ENCODE results near the gene RIN1. TPM values are rescaled to one million over a fixed set of nuclear protein-coding genes. Genes with fewer than 3 reads are reported as not detected.

Gene RIN1
- total RNA-seq, 2 donors from 2014 or later = 0.99 to 11.4 TPM

GRCh38 chr11:66363187-66363601, 27.0 kb upstream of the RIN1 start:
- no peak overlapping the region for H3K4me3 ChIP-seq
- H3K27ac ChIP-seq = no peak overlapping the region
- peaks cover 15% of the 10 kb centered on the region for H3K4me1 ChIP-seq
- ATAC-seq = no peak
- intact Hi-C loops (cut with DNase I) = no loop called here
- WGBS, 2 donors = 93 to 94% methylated on average over 10 to 13 of the region's 14 CpGs
- no peaks in the 10 kb centered on the region for H3K9me3 ChIP-seq
- no peak for DNase-seq
- TF ChIP-seq POLR2A (IDR thresholded peaks at IDR 0.05) (no peak), CTCF (IDR thresholded peaks at IDR 0.05) (no peak)
- H3K27me3 ChIP-seq = no peaks in the 10 kb centered on the region
- H3K36me3 ChIP-seq (replicated peaks in 1 of 2; ENCODE audit: insufficient read depth in 1 of 2, low read depth in 2 of 2) = no peaks in the 10 kb centered on the region

GRCh38 chr11:66362481-66363147, 26.4 kb upstream of the RIN1 start:
- DNase-seq (no peak), ATAC-seq (no peak)
- intact Hi-C loops (cut with DNase I) = no loop called here
- Histone ChIP-seq H3K4me3 (no peak overlapping the region), H3K9me3 (no peaks in the 10 kb centered on the region), H3K4me1 (peaks cover 15% of the 10 kb centered on the region), H3K27ac (no peak overlapping the region), H3K36me3 (replicated peaks in 1 of 2; ENCODE audit: insufficient read depth in 1 of 2, low read depth in 2 of 2) (no peaks in the 10 kb centered on the region), H3K27me3 (no peaks in the 10 kb centered on the region)
- TF ChIP-seq CTCF (IDR thresholded peaks at IDR 0.05) (no peak), POLR2A (IDR thresholded peaks at IDR 0.05) (no peak)
- whole genome bisulfite sequencing, 2 donors = 82% methylated on average over 9 of the region's 9 CpGs

GRCh38 chr11:66361502-66361941, 25.3 kb upstream of the RIN1 start:
- Histone ChIP-seq H3K27ac (no peak overlapping the region), H3K4me3 (no peak overlapping the region), H3K36me3 (replicated peaks in 1 of 2; ENCODE audit: insufficient read depth in 1 of 2, low read depth in 2 of 2) (no peaks in the 10 kb centered on the region), H3K9me3 (no peaks in the 10 kb centered on the region), H3K27me3 (no peaks in the 10 kb centered on the region), H3K4me1 (peaks cover 15% of the 10 kb centered on the region)
- 51 to 64% methylated on average over 4 to 6 of the region's 6 CpGs for WGBS, 2 donors
- ATAC-seq (no peak), DNase-seq (no peak)
- TF ChIP-seq POLR2A (IDR thresholded peaks at IDR 0.05) (no peak), CTCF (IDR thresholded peaks at IDR 0.05) (no peak)
- intact Hi-C loops (cut with DNase I) = no loop called here

GRCh38 chr11:66360406-66361073, 24.3 kb upstream of the RIN1 start:
- H3K27me3 ChIP-seq = no peaks in the 10 kb centered on the region
- ATAC-seq (no peak), DNase-seq (no peak)
- no peaks in the 10 kb centered on the region for H3K9me3 ChIP-seq
- no peak overlapping the region for H3K27ac ChIP-seq
- TF ChIP-seq CTCF (IDR thresholded peaks at IDR 0.05) = no peak
- 92 to 99% methylated on average over 9 to 14 of the region's 15 CpGs for WGBS, 2 donors
- H3K36me3 ChIP-seq (replicated peaks in 1 of 2; ENCODE audit: insufficient read depth in 1 of 2, low read depth in 2 of 2) = no peaks in the 10 kb centered on the region
- intact Hi-C loops (cut with DNase I) = no loop called here
- H3K4me1 ChIP-seq = peaks cover 15% of the 10 kb centered on the region
- no peak overlapping the region for H3K4me3 ChIP-seq
